Kidney (tissue), 14 donors: Measurements from ENCODE around the gene NCS1. TPM values are rescaled to one million over a fixed set of nuclear protein-coding genes. Genes with fewer than 3 reads are reported as not detected.

ENCODE experiments used
- DNase-seq, 5 donors: peaks; one replicate each; pipeline ENCODE4 v3.0.0-alpha.2; 2013 to 2020
- FAIRE-seq: peaks from 2 replicates; lab custom pipeline; 2012; peaks lifted over from hg19 to GRCh38; lab: Jason Lieb, UNC
- H3K27ac ChIP-seq, 2 donors: one replicate each; pipeline ENCODE4 v1.7.0; 2013; ENCODE audit warnings: low read depth in 2 of 2, low read length in 2 of 2, inconsistent platforms in 1 of 2
- H3K27me3 ChIP-seq: one replicate; pipeline ENCODE4 v1.7.1; 2013; ENCODE audit warnings: low read length, inconsistent platforms; ENCODE audit not compliant: control insufficient read depth, insufficient read depth
- H3K36me3 ChIP-seq, 3 donors: one replicate each; pipeline versions ENCODE4 v1.7.0 to v1.7.1; 2013; ENCODE audit warnings: low read length in 3 of 3, control low read depth in 1 of 3, inconsistent platforms in 1 of 3; ENCODE audit not compliant: insufficient read depth in 3 of 3, control insufficient read depth in 2 of 3
- H3K4me1 ChIP-seq, 3 donors: one replicate each; pipeline versions ENCODE4 v1.7.0 to v1.7.1; 2013; ENCODE audit warnings: low read length in 3 of 3, inconsistent platforms in 1 of 3, low read depth in 1 of 3; ENCODE audit not compliant: control insufficient read depth in 2 of 3, insufficient read depth in 2 of 3
- H3K4me3 ChIP-seq, 3 donors: one replicate each; pipeline versions ENCODE4 v1.7.0 to v1.8.1; 2013; ENCODE audit warnings: low read length in 3 of 3, control low read depth in 1 of 3, inconsistent platforms in 1 of 3
- H3K9ac ChIP-seq, 3 donors: one replicate each; pipeline versions ENCODE4 v1.7.0 to v1.7.1; 2013; ENCODE audit warnings: low read length in 3 of 3, control low read depth in 1 of 3, inconsistent platforms in 1 of 3
- H3K9me3 ChIP-seq, 3 donors: one replicate each; pipeline versions ENCODE4 v1.7.0 to v1.7.1; 2013; ENCODE audit warnings: low read length in 3 of 3, control low read depth in 1 of 3, inconsistent platforms in 1 of 3; ENCODE audit not compliant: control insufficient read depth in 2 of 3, insufficient read depth in 1 of 3
- CTCF ChIP-seq: IDR thresholded peaks from 3 replicates; pipeline ENCODE4 v1.5.1; 2012; ENCODE audit warnings: mild to moderate bottlenecking, moderate library complexity, borderline replicate concordance; ENCODE audit not compliant: insufficient read depth; ENCODE audit errors: extremely low read depth
- intact Hi-C: fragments of 100-400 bp; cut with DNase I; formaldehyde crosslinking; loops from one replicate; pipeline ENCODE4 v1.11.1; 2022
- polyA plus RNA-seq: library from polyadenylated mRNA; stranded (reverse); fragments of 350-450 nt; fragmentation: Illumina TruSeq; extraction: RNeasy Lipid Tissue Mini Kit (QIAGEN cat#74804); gene quantifications from one replicate; pipeline ENCODE4 v1.2.3, GENCODE V29; 2014; ENCODE audit warnings: low read depth, low replicate concordance; ENCODE audit not compliant: insufficient read depth
- total RNA-seq: library from RNA; stranded (reverse); fragmentation: NEBNext Ultra II Directional; extraction: Animal tissue kit (Norgen Biotek cat#: 25700); gene quantifications from one replicate; pipeline ENCODE4 v1.2.1, GENCODE V29; 2021
- donor health status: control.
- donor health status: control.
- donor health status: control.
- donor health status: control.
- donor health status: control.
- donor health status: DM: yes; HTN: yes; CAD: no.
- donor health status: Normal renal cell carcinoma (clear cell type).

The NCS1 gene
- total and polyA plus RNA-seq, 2 donors from 2014 or later = 27.7 to 37.4 TPM

- intact Hi-C loops = no loop called here
- H3K9ac ChIP-seq = no peak overlapping the region
- H3K4me3 ChIP-seq = peak overlapping the region in 1 of 3 donors; percentile 29
Observed at GRCh38 chr9:130171226-130172148, 717 bp upstream of the NCS1 start.

GRCh38 chr9:130172858-130173665, 858 bp downstream of the NCS1 start:
- Histone ChIP-seq H3K27ac (peak overlapping the region; percentile 3 to 23), H3K36me3 (no peaks in the 10 kb centered on the region), H3K9ac (peak overlapping the region; percentile 3 to 65 (median 17)), H3K27me3 (no peaks in the 10 kb centered on the region), H3K4me1 (peaks cover 0 to 10% (median 4%) of the 10 kb centered on the region in 3 donors), H3K9me3 (no peaks in the 10 kb centered on the region), H3K4me3 (peak overlapping the region; percentile 42 to 66 (median 61))
- FAIRE-seq (no peak), DNase-seq (peak in 4 of 5 donors; percentile 39 to 80 (median 64))
- no peak for TF ChIP-seq CTCF
- intact Hi-C loops = no loop called here

More at GRCh38 chr9:130171226-130172148, 717 bp upstream of the NCS1 start:
- no peaks in the 10 kb centered on the region for H3K27me3 ChIP-seq
- no peak for TF ChIP-seq CTCF
- FAIRE-seq (no peak), DNase-seq (peak in 2 of 5 donors; percentile 74 to 77)
- no peaks in the 10 kb centered on the region for H3K9me3 ChIP-seq
- H3K4me1 ChIP-seq = peaks cover 0 to 10% (median 4%) of the 10 kb centered on the region in 3 donors
- no peaks in the 10 kb centered on the region for H3K36me3 ChIP-seq
- no peak overlapping the region for H3K27ac ChIP-seq

- intact Hi-C loops = no loop called here
- peak overlapping the region in 2 of 3 donors; percentile 17 to 65 for H3K9ac ChIP-seq
- no peaks in the 10 kb centered on the region for H3K36me3 ChIP-seq
- peak overlapping the region; percentile 42 to 66 (median 61) for H3K4me3 ChIP-seq
- peak overlapping the region in 1 of 2 donors; percentile 23 for H3K27ac ChIP-seq
- DNase-seq (no peak), FAIRE-seq (no peak)
- peaks cover 0 to 10% (median 4%) of the 10 kb centered on the region in 3 donors for H3K4me1 ChIP-seq
- no peaks in the 10 kb centered on the region for H3K27me3 ChIP-seq
- TF ChIP-seq CTCF = no peak
- H3K9me3 ChIP-seq = no peaks in the 10 kb centered on the region
Observed at GRCh38 chr9:130173666-130173983, 1.4 kb downstream of the NCS1 start.
